ENCODE data around the gene EPHX1.
"Not testable (repeated sequence)": the region's sequence is repeated elsewhere in the genome, so short reads cannot be mapped to it uniquely, and the experiment has no call there.

Gene EPHX1

GRCh38 chr1:225881081-225881958 lies 71.4 kb downstream of the EPHX1 start:
- DNase-seq (ENCODE audit: low read depth), result no peak

- peak; percentile 86 for DNase-seq (ENCODE audit: low read depth)
These were observed 72.2 kb downstream of the EPHX1 start, which contains the start of gene TMEM63A for GRCh38 chr1:225881959-225882693. Gene TMEM63A (minus strand): TSS chr1:225882380. CDS start chr1:225877580, 4,800 bp downstream.

- DNase-seq (ENCODE audit: low read depth), result no peak
These were observed 73.0 kb downstream of the EPHX1 start for GRCh38 chr1:225882694-225883615.

- DNase-seq (ENCODE audit: low read depth), result no peak
These were observed 73.8 kb downstream of the EPHX1 start for GRCh38 chr1:225883616-225884265.

- no peak for DNase-seq (ENCODE audit: low read depth)
These were observed 75.4 kb downstream of the EPHX1 start for GRCh38 chr1:225885336-225885735.

- DNase-seq (ENCODE audit: low read depth), result no peak
These were observed 76.5 kb downstream of the EPHX1 start for GRCh38 chr1:225886159-225887029.

GRCh38 chr1:225887030-225887314 lies 77.0 kb downstream of the EPHX1 start:
- no peak for DNase-seq (ENCODE audit: low read depth)

GRCh38 chr1:225887554-225888288 lies 77.8 kb downstream of the EPHX1 start:
- not testable (repeated sequence) for DNase-seq (ENCODE audit: low read depth)

- DNase-seq (ENCODE audit: low read depth), result no peak
These were observed 78.5 kb downstream of the EPHX1 start for GRCh38 chr1:225888289-225888897.

GRCh38 chr1:225888898-225889601 lies 79.1 kb downstream of the EPHX1 start, which contains the start of gene LEFTY1:
Gene LEFTY1 (minus strand): TSS chr1:225889146. CDS start chr1:225889066, 80 bp downstream.
- DNase-seq (ENCODE audit: low read depth), result no peak

GRCh38 chr1:225889743-225890142 lies 79.8 kb downstream of the EPHX1 start:
- no peak for DNase-seq (ENCODE audit: low read depth)

- DNase-seq (ENCODE audit: low read depth), result no peak
These were observed 80.7 kb downstream of the EPHX1 start for GRCh38 chr1:225890346-225891228.

GRCh38 chr1:225891229-225891972 lies 81.5 kb downstream of the EPHX1 start:
- DNase-seq (ENCODE audit: low read depth), result no peak

- no peak for DNase-seq (ENCODE audit: low read depth)
These were observed 82.4 kb downstream of the EPHX1 start for GRCh38 chr1:225892307-225892706.
